IMR-90 (cell line): ENCODE data around the gene OLFML1.

ENCODE experiments used
- MXI1 ChIP-seq: IDR thresholded peaks from 2 replicates; pipeline ENCODE4 v1.6.1; 2012; ENCODE audit warnings: low read depth, mild to moderate bottlenecking, low read length, moderate library complexity, borderline replicate concordance
- RFX5 ChIP-seq: IDR thresholded peaks from 2 replicates; pipeline ENCODE4 v1.8.0; 2012; ENCODE audit warnings: low read depth, mild to moderate bottlenecking, low read length, moderate library complexity
- TF ChIP-seq, protein P1 (sequence below): conservative IDR thresholded peaks from 2 replicates; pipeline ENCODE4 v1.5.1; 2012; ENCODE audit warnings: mild to moderate bottlenecking, low read depth, low read length, improper control_type of control experiment

DNA sequence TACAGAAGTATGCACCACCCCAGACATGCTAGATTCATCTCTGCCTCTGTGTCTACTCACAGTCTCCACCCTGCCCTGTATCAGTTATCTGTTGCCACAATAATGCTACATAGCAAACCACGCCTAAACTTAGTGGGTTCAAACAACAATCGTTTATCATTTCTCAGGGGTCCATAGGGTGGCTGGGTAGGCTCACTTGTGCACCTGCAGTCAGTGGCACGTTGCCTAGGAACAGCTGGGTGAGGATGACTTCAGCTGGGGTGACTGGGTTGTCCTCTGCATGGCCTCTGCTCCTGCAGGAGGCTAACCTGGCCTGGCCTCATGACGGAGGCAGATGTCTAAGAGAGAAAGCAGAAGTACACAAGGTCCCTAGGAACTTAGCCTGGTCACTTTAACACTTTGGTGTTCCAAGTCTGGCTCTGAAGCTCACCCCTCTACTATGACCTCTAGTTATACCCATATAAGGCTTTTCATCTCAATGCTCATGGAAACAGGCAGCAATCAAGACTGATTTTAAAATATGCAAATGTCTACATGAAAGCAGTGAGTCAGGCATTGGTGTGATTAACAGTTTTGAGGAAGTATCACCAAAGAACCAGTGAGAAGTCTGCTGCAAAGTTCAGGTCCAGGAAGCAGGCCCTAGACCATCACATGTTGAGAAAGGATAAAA, 10.7 kb downstream of the OLFML1 start:
- TF ChIP-seq, protein P1, sequence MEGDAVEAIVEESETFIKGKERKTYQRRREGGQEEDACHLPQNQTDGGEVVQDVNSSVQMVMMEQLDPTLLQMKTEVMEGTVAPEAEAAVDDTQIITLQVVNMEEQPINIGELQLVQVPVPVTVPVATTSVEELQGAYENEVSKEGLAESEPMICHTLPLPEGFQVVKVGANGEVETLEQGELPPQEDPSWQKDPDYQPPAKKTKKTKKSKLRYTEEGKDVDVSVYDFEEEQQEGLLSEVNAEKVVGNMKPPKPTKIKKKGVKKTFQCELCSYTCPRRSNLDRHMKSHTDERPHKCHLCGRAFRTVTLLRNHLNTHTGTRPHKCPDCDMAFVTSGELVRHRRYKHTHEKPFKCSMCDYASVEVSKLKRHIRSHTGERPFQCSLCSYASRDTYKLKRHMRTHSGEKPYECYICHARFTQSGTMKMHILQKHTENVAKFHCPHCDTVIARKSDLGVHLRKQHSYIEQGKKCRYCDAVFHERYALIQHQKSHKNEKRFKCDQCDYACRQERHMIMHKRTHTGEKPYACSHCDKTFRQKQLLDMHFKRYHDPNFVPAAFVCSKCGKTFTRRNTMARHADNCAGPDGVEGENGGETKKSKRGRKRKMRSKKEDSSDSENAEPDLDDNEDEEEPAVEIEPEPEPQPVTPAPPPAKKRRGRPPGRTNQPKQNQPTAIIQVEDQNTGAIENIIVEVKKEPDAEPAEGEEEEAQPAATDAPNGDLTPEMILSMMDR = no peak
- TF ChIP-seq RFX5 = no peak
- TF ChIP-seq MXI1 = no peak
